Suprapubic skin (tissue), 4 donors: ENCODE measurements around the gene PXT1.

ENCODE experiments used
- CTCF ChIP-seq, 2 donors: fragments of 200-600 bp in 1 of 2; fragments of 450-650 bp in 1 of 2; sonication (generic) in 1 of 2; IDR thresholded peaks; one replicate each; pipeline ENCODE4 v1.5.1; 2016 to 2019; ENCODE audit warnings: antibody characterized with exemption in 2 of 2, mild to moderate bottlenecking in 1 of 2, moderate library complexity in 1 of 2
- POLR2A ChIP-seq, 2 donors: fragments of 450-650 bp; IDR thresholded peaks; one replicate each; pipeline ENCODE4 v1.6.1; 2017; ENCODE audit warnings: antibody characterized with exemption in 2 of 2, mild to moderate bottlenecking in 2 of 2, moderate library complexity in 2 of 2
- POLR2AphosphoS5 ChIP-seq, 3 donors: sonication (generic); formaldehyde crosslinking; IDR thresholded peaks; one replicate each; pipeline ENCODE4 v1.6.1; 2017; ENCODE audit warnings: antibody characterized with exemption in 3 of 3

GRCh38 chr6:36461646-36462045 is 19.0 kb upstream of the PXT1 start:
- TF ChIP-seq POLR2AphosphoS5 (IDR thresholded peaks at IDR 0.05), result no peak
- no peak for TF ChIP-seq POLR2A (IDR thresholded peaks at IDR 0.05)
- no peak for TF ChIP-seq CTCF (IDR thresholded peaks at IDR 0.05)
